GM23338 (cell line): Measurements from ENCODE around the gene CACNA2D3.

ENCODE experiments used
- CREB1 ChIP-seq: fragments of 250-450 bp; sonication (Bioruptor Pico); IDR thresholded peaks from 2 replicates; pipeline ENCODE4 v1.5.0; 2020; ENCODE audit warnings: low read depth, mild to moderate bottlenecking, moderate library complexity
- CTCF ChIP-seq, 2 experiments: fragments of 200-600 bp in 1 of 2; sonication (generic) in 1 of 2; conservative IDR thresholded peaks; 2 replicates each; pipeline versions ENCODE4 v1.5.1 to v1.6.1; 2016 to 2017; ENCODE audit warnings: antibody characterized with exemption in 2 of 2, low read depth in 2 of 2, mild to moderate bottlenecking in 2 of 2, moderate library complexity in 1 of 2
- JUNB ChIP-seq: IDR thresholded peaks from one replicate; pipeline ENCODE4 v1.6.1; 2016; ENCODE audit warnings: antibody characterized with exemption; ENCODE audit not compliant: unreplicated experiment
- POLR2AphosphoS5 ChIP-seq: IDR thresholded peaks from 2 replicates; pipeline ENCODE4 v1.6.1; 2016; ENCODE audit warnings: antibody characterized with exemption, low read depth
- STAT1 ChIP-seq: IDR thresholded peaks from one replicate; pipeline ENCODE4 v1.6.1; 2016; ENCODE audit warnings: antibody characterized with exemption; ENCODE audit not compliant: unreplicated experiment

- TF ChIP-seq JUNB = no peak
- no peak for TF ChIP-seq POLR2AphosphoS5
- no peak for TF ChIP-seq CTCF (conservative IDR thresholded peaks at IDR 0.05; ENCODE audit: low read depth in 2 of 2)
- TF ChIP-seq CREB1 = no peak
- no peak for TF ChIP-seq STAT1
Measured at GRCh38 chr3:54326951-54327350, 204.6 kb downstream of the CACNA2D3 start.
